Hepatocyte (in vitro differentiated cells): ENCODE results near the gene NRG3. TPM values are rescaled to one million over a fixed set of nuclear protein-coding genes. Genes with fewer than 3 reads are reported as not detected.

ENCODE experiments used
- DNase-seq: peaks from one replicate; pipeline ENCODE4 v3.0.0-alpha.2; 2016; ENCODE audit warnings: low spot score
- H2AFZ ChIP-seq: fragments of 200-600 bp; sonication (generic); 2 replicates; pipeline ENCODE4 v1.6.0; 2016; ENCODE audit warnings: antibody characterized with exemption, mild to moderate bottlenecking
- H3K27ac ChIP-seq: fragments of 200-600 bp; sonication (generic); 2 replicates; pipeline ENCODE4 v1.5.1; 2016; ENCODE audit warnings: mild to moderate bottlenecking
- H3K27me3 ChIP-seq: fragments of 200-600 bp; sonication (generic); 2 replicates; pipeline ENCODE4 v1.6.1; 2016
- H3K36me3 ChIP-seq: fragments of 200-600 bp; sonication (generic); replicated peaks from 2 replicates; pipeline ENCODE4 v1.5.1; 2016; ENCODE audit warnings: low read depth; ENCODE audit not compliant: insufficient read depth
- H3K4me1 ChIP-seq: fragments of 200-600 bp; sonication (generic); 2 replicates; pipeline ENCODE4 v1.5.1; 2016; ENCODE audit warnings: mild to moderate bottlenecking, moderate library complexity; ENCODE audit not compliant: insufficient read depth
- H3K4me2 ChIP-seq: fragments of 200-600 bp; sonication (generic); 2 replicates; pipeline ENCODE4 v1.6.0; 2016
- H3K4me3 ChIP-seq: fragments of 200-600 bp; sonication (generic); 2 replicates; pipeline ENCODE4 v1.5.1; 2016; ENCODE audit warnings: mild to moderate bottlenecking
- H3K79me2 ChIP-seq: fragments of 200-600 bp; sonication (generic); 2 replicates; pipeline ENCODE4 v1.6.0; 2017; ENCODE audit warnings: mild to moderate bottlenecking
- H3K9me2 ChIP-seq: fragments of 200-600 bp; sonication (generic); replicated peaks from 2 replicates; pipeline ENCODE4 v1.6.0; 2017; ENCODE audit warnings: mild to moderate bottlenecking; ENCODE audit not compliant: insufficient read depth
- H3K9me3 ChIP-seq: fragments of 200-600 bp; sonication (generic); 2 replicates; pipeline ENCODE4 v1.5.1; 2016; ENCODE audit warnings: low read depth, mild to moderate bottlenecking
- H4K20me1 ChIP-seq: fragments of 200-600 bp; sonication (generic); 2 replicates; pipeline ENCODE4 v1.6.0; 2016; ENCODE audit warnings: mild to moderate bottlenecking; ENCODE audit not compliant: insufficient read depth, poor library complexity, severe bottlenecking
- CTCF ChIP-seq: fragments of 200-600 bp; sonication (generic); IDR thresholded peaks from 2 replicates; pipeline ENCODE4 v1.5.1; 2016; ENCODE audit warnings: antibody characterized with exemption, mild to moderate bottlenecking; ENCODE audit not compliant: poor library complexity
- EZH2 ChIP-seq: fragments of 200-600 bp; sonication (generic); IDR thresholded peaks from 2 replicates; pipeline ENCODE4 v1.6.1; 2016; ENCODE audit warnings: antibody characterized with exemption, mild to moderate bottlenecking, borderline replicate concordance
- EZH2phosphoT487 ChIP-seq: fragments of 200-600 bp; sonication (generic); IDR thresholded peaks from one replicate; pipeline ENCODE4 v1.6.1; 2018; ENCODE audit warnings: antibody characterized with exemption, mild to moderate bottlenecking, low read depth, moderate library complexity; ENCODE audit not compliant: unreplicated experiment, severe bottlenecking
- WGBS: methylation state at CpG from one replicate; pipeline ENCODE4 v1.1.6; 2016; ENCODE audit warnings: low lambda C conversion rate; ENCODE audit errors: missing lambda C conversion rate; 5-methylcytosine and 5-hydroxymethylcytosine counted together
- polyA plus RNA-seq: library from polyadenylated mRNA; unstranded; fragments of >200 nt; fragmentation: Nextera tagmentation; extraction: Ambion mirVana; gene quantifications from 2 replicates; pipeline ENCODE4 v1.2.1, GENCODE V29; 2016
- total RNA-seq: library from RNA; depleted of rRNA; stranded (reverse); fragments of >200 nt; gene quantifications from 2 replicates; pipeline ENCODE4 v1.2.3, GENCODE V29; 2014

NRG3 gene
- total and polyA plus RNA-seq, 2 experiments from 2014 or later, result 0.57 to 2.0 TPM

- no peaks in the 10 kb centered on the region for H3K79me2 ChIP-seq
- no peak for DNase-seq
- H3K27ac ChIP-seq, result no peak overlapping the region
- TF ChIP-seq CTCF, result no peak
- no peak for TF ChIP-seq EZH2phosphoT487
- no peak for TF ChIP-seq EZH2
- H3K4me2 ChIP-seq, result no peak overlapping the region
- H3K36me3 ChIP-seq, result no peaks in the 10 kb centered on the region
- no peaks in the 10 kb centered on the region for H3K9me3 ChIP-seq
- H3K4me3 ChIP-seq, result no peak overlapping the region
- WGBS, result 83% methylated on average over 1 of the region's 1 CpG
- no peaks in the 10 kb centered on the region for H3K9me2 ChIP-seq
- no peaks in the 10 kb centered on the region for H3K4me1 ChIP-seq
- no peaks in the 10 kb centered on the region for H4K20me1 ChIP-seq
- H2AFZ ChIP-seq, result no peak overlapping the region
- H3K27me3 ChIP-seq, result no peaks in the 10 kb centered on the region
Observed at GRCh38 chr10:82254237-82254636, 379.2 kb downstream of the NRG3 start.

- H3K4me2 ChIP-seq, result no peak overlapping the region
- no peaks in the 10 kb centered on the region for H3K36me3 ChIP-seq
- no peak overlapping the region for H2AFZ ChIP-seq
- H3K9me3 ChIP-seq, result no peaks in the 10 kb centered on the region
- no peak overlapping the region for H3K27ac ChIP-seq
- WGBS, result 66% methylated on average over 3 of the region's 3 CpGs
- no peak for DNase-seq
- H3K79me2 ChIP-seq, result no peaks in the 10 kb centered on the region
- no peaks in the 10 kb centered on the region for H3K9me2 ChIP-seq
- no peaks in the 10 kb centered on the region for H3K27me3 ChIP-seq
- H4K20me1 ChIP-seq, result no peaks in the 10 kb centered on the region
- TF ChIP-seq CTCF (no peak), EZH2 (no peak), EZH2phosphoT487 (no peak)
- H3K4me1 ChIP-seq, result no peaks in the 10 kb centered on the region
- H3K4me3 ChIP-seq, result no peak overlapping the region
Observed at GRCh38 chr10:82256275-82256674, 381.3 kb downstream of the NRG3 start.

GRCh38 chr10:82266438-82266837 is 391.4 kb downstream of the NRG3 start:
- Histone ChIP-seq H4K20me1 (no peaks in the 10 kb centered on the region), H3K36me3 (no peaks in the 10 kb centered on the region), H2AFZ (no peak overlapping the region), H3K27ac (no peak overlapping the region), H3K4me2 (no peak overlapping the region), H3K79me2 (no peaks in the 10 kb centered on the region), H3K9me3 (no peaks in the 10 kb centered on the region), H3K9me2 (no peaks in the 10 kb centered on the region), H3K27me3 (no peaks in the 10 kb centered on the region), H3K4me3 (no peak overlapping the region), H3K4me1 (no peaks in the 10 kb centered on the region)
- TF ChIP-seq EZH2 (no peak), EZH2phosphoT487 (no peak), CTCF (no peak)
- peak; percentile 18 for DNase-seq
- 50% methylated on average over 1 of the region's 1 CpG for WGBS

- Histone ChIP-seq H3K9me3 (no peaks in the 10 kb centered on the region), H3K4me1 (no peaks in the 10 kb centered on the region), H2AFZ (no peak overlapping the region), H4K20me1 (no peaks in the 10 kb centered on the region), H3K9me2 (no peaks in the 10 kb centered on the region), H3K4me3 (no peak overlapping the region), H3K27ac (no peak overlapping the region), H3K4me2 (no peak overlapping the region), H3K79me2 (no peaks in the 10 kb centered on the region), H3K36me3 (no peaks in the 10 kb centered on the region), H3K27me3 (no peaks in the 10 kb centered on the region)
- TF ChIP-seq EZH2phosphoT487, result no peak
- TF ChIP-seq EZH2, result no peak
- no peak for TF ChIP-seq CTCF
- WGBS, result 86% methylated on average over 2 of the region's 2 CpGs
- DNase-seq, result no peak
Observed at GRCh38 chr10:82267014-82267413, 392.0 kb downstream of the NRG3 start.
